Suprapubic skin (tissue), 3 donors: ENCODE results near the gene RPS8.

Experiments
- CTCF ChIP-seq, 2 donors: fragments of 200-600 bp in 1 of 2; fragments of 450-650 bp in 1 of 2; sonication (generic) in 1 of 2; IDR thresholded peaks; one replicate each; pipeline ENCODE4 v1.5.1; 2016 to 2019; ENCODE audit warnings: antibody characterized with exemption in 2 of 2, mild to moderate bottlenecking in 1 of 2, moderate library complexity in 1 of 2
- POLR2A ChIP-seq, 2 donors: fragments of 450-650 bp; IDR thresholded peaks; one replicate each; pipeline ENCODE4 v1.6.1; 2017; ENCODE audit warnings: antibody characterized with exemption in 2 of 2, mild to moderate bottlenecking in 2 of 2, moderate library complexity in 2 of 2

- TF ChIP-seq CTCF (IDR thresholded peaks at IDR 0.05) (no peak), POLR2A (IDR thresholded peaks at IDR 0.05) (no peak)
Observed at GRCh38 chr1:44790968-44791801, 15.8 kb downstream of the RPS8 start.
